Measurements from ENCODE around the gene PRKCD. TPM values are rescaled to one million over a fixed set of nuclear protein-coding genes. Genes with fewer than 3 reads are reported as not detected.

Gene PRKCD
- total and polyA plus RNA-seq, 7 donors: 3.5 to 169 (median 12.1) TPM

GRCh38 chr3:53157974-53158580, 2.9 kb upstream of the PRKCD start:
- H3K4me1 ChIP-seq: peaks cover 0 to 38% (median 20%) of the 10 kb centered on the region in 4 donors
- intact Hi-C loops (cut with DNase I): no loop called here
- H3K9me3 ChIP-seq: no peaks in the 10 kb centered on the region
- H3K4me3 ChIP-seq: no peak overlapping the region
- DNase-seq: no peak
- TF ChIP-seq EP300 (IDR thresholded peaks at IDR 0.05) (no peak), POLR2AphosphoS5 (IDR thresholded peaks at IDR 0.05) (no peak), POLR2A (IDR thresholded peaks at IDR 0.05) (no peak), CTCF (IDR thresholded peaks at IDR 0.05) (no peak)
- H3K27me3 ChIP-seq: peaks cover 0 to 20% (median 0%) of the 10 kb centered on the region in 3 donors
- WGBS, 2 donors: 55 to 72% methylated on average over 3 of the region's 3 CpGs
- H3K36me3 ChIP-seq: no peaks in the 10 kb centered on the region
- H3K27ac ChIP-seq: no peak overlapping the region

- Histone ChIP-seq H3K27ac (peak overlapping the region in 1 of 4 donors; percentile 5), H3K4me3 (no peak overlapping the region), H3K36me3 (no peaks in the 10 kb centered on the region), H3K9me3 (no peaks in the 10 kb centered on the region), H3K27me3 (peaks cover 0 to 20% (median 0%) of the 10 kb centered on the region in 3 donors), H3K4me1 (peaks cover 0 to 38% (median 20%) of the 10 kb centered on the region in 4 donors)
- WGBS, 2 donors: 73 to 76% methylated on average over 2 of the region's 2 CpGs
- DNase-seq: no peak
- intact Hi-C loops (cut with DNase I): no loop called here
- no peak for TF ChIP-seq CTCF (IDR thresholded peaks at IDR 0.05)
- no peak for TF ChIP-seq POLR2AphosphoS5 (IDR thresholded peaks at IDR 0.05)
- TF ChIP-seq EP300 (IDR thresholded peaks at IDR 0.05): no peak
- no peak for TF ChIP-seq POLR2A (IDR thresholded peaks at IDR 0.05)
Observed at GRCh38 chr3:53158765-53159155, 2.2 kb upstream of the PRKCD start.

- TF ChIP-seq POLR2A (IDR thresholded peaks at IDR 0.05) (no peak), EP300 (IDR thresholded peaks at IDR 0.05) (no peak), POLR2AphosphoS5 (IDR thresholded peaks at IDR 0.05) (no peak), CTCF (IDR thresholded peaks at IDR 0.05) (no peak)
- intact Hi-C loops (cut with DNase I): loop anchor here (2.0 kb wide), 3 partner anchors 29 to 49 kb away; partner anchors contain the start of gene RFT1
- H3K4me3 ChIP-seq: no peak overlapping the region
- WGBS, 2 donors: 18 to 58% methylated on average over 9 of the region's 9 CpGs
- no peak for DNase-seq
- peaks cover 0 to 38% (median 20%) of the 10 kb centered on the region in 4 donors for H3K4me1 ChIP-seq
- peak overlapping the region in 1 of 4 donors; percentile 5 for H3K27ac ChIP-seq
- peaks cover 0 to 20% (median 0%) of the 10 kb centered on the region in 3 donors for H3K27me3 ChIP-seq
- no peaks in the 10 kb centered on the region for H3K36me3 ChIP-seq
- no peaks in the 10 kb centered on the region for H3K9me3 ChIP-seq
Observed at GRCh38 chr3:53159156-53160060, 1.6 kb upstream of the PRKCD start.

- TF ChIP-seq POLR2A (IDR thresholded peaks at IDR 0.05): no peak
- no peak for TF ChIP-seq POLR2AphosphoS5 (IDR thresholded peaks at IDR 0.05)
- peak in 1 of 4 experiments; percentile 43 for TF ChIP-seq CTCF (IDR thresholded peaks at IDR 0.05)
- no peak for TF ChIP-seq EP300 (IDR thresholded peaks at IDR 0.05)
- Histone ChIP-seq H3K27ac (peak overlapping the region; percentile 69 to 86 (median 80)), H3K9me3 (no peaks in the 10 kb centered on the region), H3K36me3 (no peaks in the 10 kb centered on the region), H3K4me1 (peaks cover 0 to 38% (median 20%) of the 10 kb centered on the region in 4 donors), H3K27me3 (peaks cover 0 to 13% (median 0%) of the 10 kb centered on the region in 3 donors), H3K4me3 (peak overlapping the region; percentile 57 to 97 (median 70))
- intact Hi-C loops (cut with DNase I): loop anchor here (2.0 kb wide), 3 partner anchors 29 to 49 kb away; partner anchors contain the start of gene RFT1
- no peak for DNase-seq
- WGBS, 2 donors: 11 to 28% methylated on average over 4 of the region's 4 CpGs
Observed at GRCh38 chr3:53160061-53160659, 849 bp upstream of the PRKCD start.

Measured in sigmoid colon (tissue), 7 donors.